Inflammatory macrophage treated with lipopolysaccharide for 4 hours (primary cell): ENCODE results near the gene APP.

Experiments used
- DNase-seq: peaks from one replicate; pipeline ENCODE4 v3.0.0-alpha.2; 2020

The APP gene

DNA sequence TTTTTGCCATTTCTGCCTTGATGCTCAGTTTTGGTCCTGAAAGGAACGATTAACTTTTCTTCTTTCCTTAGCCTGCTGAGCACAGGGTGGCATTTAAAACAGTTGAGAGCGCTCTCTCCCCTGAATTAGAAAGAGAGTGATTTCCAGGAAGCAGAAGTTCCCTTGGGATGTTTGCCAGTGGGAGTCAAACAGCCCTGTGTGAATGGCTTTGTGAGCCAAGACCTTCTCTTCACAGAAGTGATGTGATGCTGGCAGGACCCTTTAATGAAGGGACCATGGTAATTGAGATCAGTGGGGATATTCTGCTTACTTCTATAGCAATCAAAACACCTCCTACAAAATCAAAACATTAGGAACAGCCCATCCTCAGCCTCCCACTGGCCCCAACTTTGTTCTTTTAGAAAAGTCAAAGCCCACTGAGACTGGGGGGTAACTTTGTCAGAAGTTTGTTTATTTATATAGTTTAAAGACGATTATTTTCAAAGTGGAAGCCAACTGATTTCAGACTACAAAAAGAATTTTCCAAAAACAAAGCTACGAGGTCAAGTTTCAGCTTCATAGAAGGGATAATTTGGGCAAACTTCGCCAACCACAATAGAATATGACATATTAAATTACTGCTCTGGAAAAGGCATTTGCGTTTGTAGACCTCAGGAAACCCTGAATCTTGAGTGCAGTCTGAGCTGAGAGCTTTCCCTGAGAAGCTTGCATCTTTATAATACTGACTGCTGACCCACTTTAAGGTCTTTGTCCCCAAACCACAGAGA, 313.1 kb downstream of the APP start:
- DNase-seq, result no peak

- DNase-seq, result no peak
These were observed 315.0 kb downstream of the APP start for GRCh38 chr21:25855576-25855975.

- DNase-seq, result no peak
These were observed 320.3 kb downstream of the APP start for GRCh38 chr21:25850126-25850842.

- no peak for DNase-seq
These were observed 322.3 kb downstream of the APP start for GRCh38 chr21:25848309-25848708.

GRCh38 chr21:25845729-25846256, 324.8 kb downstream of the APP start:
- no peak for DNase-seq

DNA sequence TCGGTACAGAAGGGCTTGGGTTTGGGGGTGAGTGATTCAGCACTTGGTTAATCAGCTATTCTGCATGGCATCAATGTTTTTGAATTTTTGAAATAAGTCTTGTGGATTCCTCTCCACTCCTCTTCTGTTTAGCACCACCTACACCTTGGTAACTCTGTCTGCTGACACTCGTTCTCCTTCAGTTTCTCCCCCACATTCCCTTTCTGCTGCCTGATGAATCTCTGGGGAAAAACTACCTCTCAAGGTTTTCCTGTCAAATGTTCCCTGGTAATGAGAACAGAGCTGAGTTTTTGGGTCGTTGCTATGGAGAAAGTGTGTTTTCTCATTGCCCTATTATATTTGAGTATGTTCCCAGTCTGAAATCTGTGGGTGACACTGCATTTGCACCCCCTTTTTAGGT, 327.6 kb downstream of the APP start:
- DNase-seq, result no peak

- no peak for DNase-seq
These were observed 331.8 kb downstream of the APP start for GRCh38 chr21:25838809-25839208.

GRCh38 chr21:25837533-25838265, 332.9 kb downstream of the APP start:
- DNase-seq, result no peak

DNA sequence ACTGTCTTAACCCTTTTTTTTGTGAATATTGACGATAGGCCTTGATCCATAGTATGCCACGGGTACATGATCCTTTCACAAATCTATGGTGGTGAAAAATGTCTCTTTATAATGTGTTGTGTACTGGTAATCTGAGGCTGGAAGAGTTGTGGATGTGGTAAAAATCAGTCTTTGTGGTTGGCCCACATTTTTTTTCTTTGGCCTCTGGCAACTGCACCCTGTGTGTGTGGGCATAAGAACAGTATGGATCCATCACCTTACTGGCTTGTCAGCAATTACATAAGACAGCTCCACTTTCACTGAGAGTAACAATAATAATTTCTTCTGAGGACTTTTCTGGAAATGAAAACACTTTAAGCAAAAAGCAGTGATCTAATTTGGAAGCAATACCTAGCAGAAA, 334.2 kb downstream of the APP start:
- DNase-seq, result no peak

DNA sequence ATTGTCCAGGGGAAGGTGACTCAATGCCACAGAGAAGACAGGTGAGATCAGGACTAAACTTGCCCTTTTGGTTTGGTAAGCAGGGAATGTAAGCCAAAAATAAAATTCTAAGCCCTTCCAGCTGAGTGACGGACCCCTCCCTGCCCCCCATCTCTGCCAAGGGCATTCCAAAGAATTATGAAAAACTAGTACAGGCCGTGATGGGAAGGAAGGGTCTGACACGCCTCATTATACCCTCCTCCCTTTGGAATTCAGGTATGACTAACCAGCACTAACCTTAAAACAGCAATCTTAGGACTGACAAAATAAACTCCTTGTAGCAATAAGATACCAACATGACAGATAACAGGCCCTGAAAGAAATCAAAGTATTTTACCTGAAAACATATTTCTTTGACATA, 336.2 kb downstream of the APP start:
- DNase-seq, result no peak

- DNase-seq, result no peak
These were observed 339.1 kb downstream of the APP start for GRCh38 chr21:25831300-25831960.
